Hepatic stellate cell (primary cell): ENCODE measurements around the gene NSUN4.

Experiments
- DNase-seq: peaks from one replicate; pipeline ENCODE4 v3.0.0; 2011; ENCODE audit warnings: low spot score

The NSUN4 gene

DNA sequence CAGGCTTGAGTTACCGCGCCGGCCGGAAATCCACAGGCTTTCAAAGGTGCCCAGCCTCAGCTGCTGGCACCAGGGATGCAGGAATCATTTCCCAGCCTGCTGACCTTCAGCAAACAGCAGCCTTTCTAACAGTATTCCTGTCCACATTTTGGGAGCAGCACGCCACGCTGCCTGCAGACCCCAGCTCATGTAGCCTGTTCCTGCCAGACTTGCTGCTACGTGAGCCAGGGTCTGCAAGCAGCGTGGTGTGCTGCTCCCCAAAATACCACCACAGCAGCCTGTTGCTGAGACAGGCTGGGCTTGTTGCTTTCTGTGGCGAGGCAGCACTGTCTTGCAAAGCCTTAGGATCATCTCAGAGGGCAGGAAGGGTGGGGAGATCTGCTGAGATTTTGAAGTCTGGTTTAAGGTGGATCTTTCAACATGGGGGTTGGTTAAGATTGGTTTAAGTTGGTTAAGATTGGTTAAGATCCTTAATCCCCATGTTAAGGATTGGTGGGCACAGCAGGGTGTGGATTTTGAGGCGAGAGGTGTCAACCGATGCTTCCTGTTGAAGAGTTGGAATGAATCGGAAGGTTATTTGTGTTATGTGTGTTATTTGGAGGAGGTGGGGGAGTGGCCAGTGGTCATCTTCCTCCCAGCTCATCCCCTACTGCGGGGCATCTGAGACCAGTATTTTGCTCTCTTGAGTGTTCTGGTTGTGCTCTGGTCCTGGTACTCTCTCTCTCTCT is 66.4 kb downstream of the NSUN4 start:
- DNase-seq = no peak

DNA sequence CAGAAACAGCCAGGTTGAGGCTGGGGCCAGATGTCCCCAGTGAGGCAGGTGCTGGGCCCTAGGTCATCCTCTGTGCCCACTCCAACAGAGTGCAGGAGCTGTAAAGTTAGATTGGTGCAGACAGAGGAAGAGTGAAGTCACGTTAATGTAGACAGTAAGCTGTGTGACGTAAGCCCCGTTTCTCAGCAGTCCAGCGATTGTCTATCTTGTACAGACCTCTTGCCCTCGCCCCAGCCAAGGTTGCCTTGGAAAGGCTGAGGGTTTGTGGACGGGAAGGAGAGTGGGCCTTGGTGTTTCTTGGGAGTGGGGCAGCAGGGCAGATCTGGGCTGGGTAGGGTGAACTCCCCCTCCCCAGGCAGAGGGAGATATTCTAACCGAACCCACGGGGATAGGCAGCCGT is 67.0 kb downstream of the NSUN4 start:
- no peak for DNase-seq

DNA sequence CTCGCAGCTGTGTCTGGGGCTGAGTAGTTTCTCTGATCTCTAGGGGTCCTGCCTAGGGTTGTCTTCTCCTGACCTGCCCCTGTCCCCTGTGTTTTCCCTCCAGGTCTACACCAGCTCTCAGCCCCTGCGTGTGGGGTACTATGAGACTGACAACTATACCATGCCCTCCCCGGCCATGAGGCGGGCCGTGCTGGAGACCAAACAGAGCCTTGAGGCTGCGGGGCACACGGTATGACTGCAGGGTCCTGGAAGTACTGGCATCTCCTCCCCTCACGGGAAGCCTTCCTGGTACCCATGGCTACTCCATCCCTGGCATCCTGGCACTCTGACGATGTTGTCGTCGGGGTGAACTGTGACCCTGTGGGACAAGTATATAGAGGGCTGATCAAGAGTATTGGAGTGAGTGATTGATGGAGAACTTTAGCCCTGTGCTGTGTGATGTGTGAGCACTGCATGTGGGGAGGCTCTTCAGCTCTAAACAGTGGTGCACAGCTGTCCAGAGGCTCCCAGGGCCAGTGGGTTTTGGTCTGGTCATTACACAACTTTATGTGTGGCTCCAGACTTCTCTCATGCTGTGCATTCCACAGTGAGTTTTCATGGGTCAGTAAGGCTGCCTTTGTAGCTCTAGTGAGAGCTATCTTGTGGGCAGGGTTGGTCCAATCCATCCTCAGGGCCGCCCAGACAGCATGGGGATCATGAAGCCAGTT is 67.9 kb downstream of the NSUN4 start:
- DNase-seq = peak; percentile 52

DNA sequence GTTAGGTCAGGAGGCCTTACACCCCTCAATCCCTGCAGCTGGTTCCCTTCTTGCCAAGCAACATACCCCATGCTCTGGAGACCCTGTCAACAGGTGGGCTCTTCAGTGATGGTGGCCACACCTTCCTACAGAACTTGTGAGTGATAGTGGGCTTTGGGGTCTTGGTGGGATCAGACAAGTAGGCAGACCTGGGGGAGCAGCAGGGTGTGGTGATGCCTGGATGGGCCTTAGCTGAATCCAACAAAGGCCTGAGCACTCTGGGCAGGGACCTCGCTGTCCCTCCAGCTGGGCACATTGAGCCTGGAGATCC is 68.4 kb downstream of the NSUN4 start:
- no peak for DNase-seq

DNA sequence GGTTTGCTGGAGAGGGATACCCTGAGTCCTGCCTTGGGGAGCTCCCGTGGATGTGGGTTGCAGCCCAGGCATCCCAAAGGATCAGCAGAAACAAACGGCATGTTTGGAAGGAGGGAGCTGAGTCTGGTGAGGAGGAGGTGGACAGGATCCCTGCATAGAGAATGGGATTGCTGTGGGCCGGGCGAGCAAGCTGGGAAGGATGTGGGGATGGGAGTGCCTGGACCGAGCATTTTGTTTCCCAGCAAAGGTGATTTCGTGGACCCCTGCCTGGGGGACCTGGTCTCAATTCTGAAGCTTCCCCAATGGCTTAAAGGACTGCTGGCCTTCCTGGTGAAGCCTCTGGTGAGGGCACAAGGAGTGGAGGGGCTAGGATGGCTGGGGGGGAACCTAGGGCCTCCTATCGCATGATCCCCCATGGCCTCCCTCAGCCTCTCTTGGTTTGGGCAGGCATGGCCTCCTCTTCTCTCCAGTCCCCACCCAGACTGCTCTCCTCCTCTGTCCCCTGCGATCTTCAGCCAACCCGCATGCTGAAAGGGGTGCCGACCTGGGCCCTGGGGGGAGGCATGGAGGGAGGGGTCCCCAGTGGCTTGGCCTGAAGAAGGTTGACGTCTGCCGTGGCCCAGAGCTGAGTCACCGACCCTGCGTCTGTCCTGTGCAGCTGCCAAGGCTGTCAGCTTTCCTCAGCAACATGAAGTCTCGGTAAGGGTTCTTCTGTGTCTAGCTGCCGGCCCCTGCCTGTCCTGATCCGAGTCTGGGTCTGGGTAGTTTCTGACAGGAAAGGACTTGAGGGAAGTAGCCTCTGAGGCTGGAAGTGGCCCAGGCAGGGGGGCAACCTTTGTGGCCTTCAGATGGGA is 69.8 kb downstream of the NSUN4 start:
- DNase-seq = no peak

DNA sequence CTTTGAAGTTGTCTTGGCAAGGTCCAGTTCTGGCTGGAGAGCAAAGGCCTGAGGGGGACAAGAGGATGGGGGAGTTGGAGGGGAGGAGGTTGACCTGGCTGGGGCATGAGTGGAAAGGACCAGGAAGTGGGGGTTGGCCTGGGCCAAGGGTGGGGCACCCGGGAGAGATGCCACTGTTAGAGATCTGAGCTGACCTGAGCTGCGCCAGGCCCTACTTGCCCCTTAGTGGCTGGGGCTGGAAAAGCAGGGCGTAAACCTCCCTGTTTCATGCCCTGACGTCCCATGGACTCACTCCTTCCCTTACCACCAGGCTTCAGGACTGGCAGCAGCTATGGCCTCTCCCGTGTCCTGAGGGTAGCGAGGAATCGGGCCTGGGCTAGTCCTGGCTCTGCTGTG is 70.4 kb downstream of the NSUN4 start:
- no peak for DNase-seq
